ENCODE results near the gene HTATSF1. TPM values are rescaled to one million over a fixed set of nuclear protein-coding genes. Genes with fewer than 3 reads are reported as not detected.

The HTATSF1 gene
- total and polyA plus RNA-seq, 9 of the 15 experiments (the other 6 are each of a cell fraction or from before 2014, with no cell fraction given) = 2.6 to 87.7 (median 42.2) TPM

GRCh38 chrX:136457303-136457917 is 40.0 kb upstream of the HTATSF1 start (continued):
- TF ChIP-seq PRMT5 (CRISPR knock-in tag; IDR thresholded peaks at IDR 0.05) = no peak

- FAIRE-seq = no peak
- in situ Hi-C loops (cut with MboI) = no loop called here
- POLR2A ChIA-PET = no interaction called here
- no peak for ATAC-seq
- Histone ChIP-seq H3K9me1 (ENCODE audit: control insufficient read depth, insufficient read depth, low read length) (no peaks in the 10 kb centered on the region), H3K79me2 (ENCODE audit: control insufficient read depth, insufficient read depth, low read length) (no peaks in the 10 kb centered on the region), H3K4me1 (replicated peaks in 1 of 2; ENCODE audit: control insufficient read depth in 2 of 2, insufficient read depth in 2 of 2, low read length in 2 of 2) (no peaks in the 10 kb centered on the region), H3K36me3 (ENCODE audit: control insufficient read depth, insufficient read depth, low read length) (no peaks in the 10 kb centered on the region), H3K27me3 (ENCODE audit: control insufficient read depth in 2 of 2, insufficient read depth in 2 of 2, low read length in 2 of 2) (peaks cover 0 to 5% of the 10 kb centered on the region in 2 experiments; a peak in 1 of 5 replicates), H3K4me2 (ENCODE audit: insufficient read depth, low read length) (no peak overlapping the region), H3K9me3 (replicated peaks; ENCODE audit: control insufficient read depth, insufficient read depth, low read depth, low read length) (no peaks in the 10 kb centered on the region), H3K27ac (ENCODE audit: extremely low read depth, low read depth, low read length) (no peak overlapping the region), H2AFZ (ENCODE audit: low read depth, low read length) (no peak overlapping the region), H3K9ac (ENCODE audit: insufficient read depth in 1 of 2, low read depth in 2 of 2, low read length in 2 of 2) (no peak overlapping the region), H3K4me3 (no peak overlapping the region), H4K20me1 (replicated peaks; ENCODE audit: control insufficient read depth, insufficient read depth, low read length) (no peaks in the 10 kb centered on the region)
- intact Hi-C loops (cut with micrococcal nuclease) = no loop called here
- no peak for DNase-seq (ENCODE audit: extremely low read depth in 1 of 4, low spot score in 3 of 4)
- CTCF ChIA-PET (ENCODE audit: low intra/inter-chr PET ratio) = no interaction called here
- BruUV-seq (replicated peaks) = no TSS peak
- WGBS (ENCODE audit: insufficient coverage, low coverage, missing lambda C conversion rate) = 0% methylated on average over 3 of the region's 3 CpGs
- TF ChIP-seq PURB (CRISPR knock-in tag; IDR thresholded peaks at IDR 0.05; ENCODE audit: low read depth) = no peak
- peak; percentile 37 for TF ChIP-seq MEIS2 (IDR thresholded peaks at IDR 0.05; ENCODE audit: partially characterized antibody)
- TF ChIP-seq SPI1 (IDR thresholded peaks at IDR 0.05; ENCODE audit: borderline replicate concordance, low read depth, low read length) = peak; percentile 59; the same call in 1 of the 2 replicates
Observed at GRCh38 chrX:136464589-136464988, 32.8 kb upstream of the HTATSF1 start.

All from K562 (cell line).